ENCODE data around the gene ROBO1.

The ROBO1 gene

DNA sequence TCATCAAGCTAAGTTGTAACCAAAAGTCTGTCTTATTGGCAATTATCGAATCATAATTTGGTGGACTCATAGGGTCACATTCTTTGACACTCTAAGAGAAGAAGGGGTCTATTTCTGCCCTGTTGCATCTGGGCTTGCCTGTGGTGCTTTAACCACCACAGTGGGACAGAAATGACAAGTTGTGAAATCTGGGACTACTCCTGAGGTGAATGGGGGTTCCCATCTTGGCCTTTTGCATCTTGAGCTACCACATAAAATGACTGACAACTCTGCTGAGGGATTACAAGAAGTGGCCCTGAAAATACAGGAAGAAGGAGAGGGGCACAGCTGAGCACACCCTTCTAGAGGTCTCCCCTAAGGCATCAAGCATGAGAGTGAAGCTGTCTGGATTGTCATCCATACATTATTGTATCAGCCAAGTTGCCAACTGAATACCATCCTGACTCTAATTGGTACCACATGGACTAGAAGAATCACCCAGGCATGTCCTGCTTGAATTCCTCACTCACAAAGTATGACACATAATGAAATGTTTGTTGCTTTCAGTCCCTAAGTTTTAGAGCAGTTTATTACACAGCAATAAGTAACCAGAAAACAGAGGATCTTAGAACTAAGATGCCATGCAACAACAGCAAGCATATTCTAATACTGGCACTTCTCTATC, 306.5 kb downstream of the ROBO1 start:
- DNase-seq (ENCODE audit: low read depth), result peak; percentile 4

- DNase-seq (ENCODE audit: low read depth), result no peak
These were observed 314.2 kb downstream of the ROBO1 start for GRCh38 chr3:79453600-79453999.

DNA sequence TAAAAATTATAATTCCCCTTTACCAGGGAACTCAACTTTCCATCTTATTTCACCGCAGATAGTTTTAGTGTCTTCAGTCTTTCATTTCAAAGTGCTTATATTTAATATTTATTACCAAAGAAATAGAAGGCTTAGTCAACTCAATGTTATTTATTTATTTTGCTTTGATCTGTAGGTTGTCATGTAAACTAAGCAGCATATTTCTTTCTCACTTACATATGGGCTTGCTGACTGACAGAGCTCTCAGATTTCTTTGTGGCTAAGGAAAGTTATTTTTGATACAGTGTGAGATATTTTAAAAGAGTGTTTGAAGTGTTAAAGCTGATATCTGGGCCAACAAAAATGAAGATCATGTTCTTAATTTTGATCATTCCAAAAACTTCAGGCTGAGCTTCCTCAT, 331.4 kb downstream of the ROBO1 start:
- no peak for DNase-seq (ENCODE audit: low read depth)

DNA sequence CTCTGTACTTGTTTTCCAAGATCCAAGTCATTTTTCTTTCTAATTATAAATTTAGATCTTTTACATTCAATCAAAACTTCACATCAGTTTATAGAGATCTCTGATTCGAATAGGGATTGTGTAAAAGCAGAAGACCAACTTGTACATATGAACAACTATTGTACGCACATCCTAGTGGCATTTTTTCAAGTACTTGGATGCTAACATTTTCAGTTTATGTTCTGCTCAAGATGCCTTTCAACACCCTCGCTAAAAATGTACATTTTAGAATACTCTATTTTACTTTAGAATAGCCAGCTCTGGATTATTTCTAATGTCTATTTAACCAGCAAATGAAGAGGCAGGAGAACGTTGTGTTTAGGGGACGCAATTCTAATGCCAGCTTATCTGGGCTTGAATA, 340.7 kb downstream of the ROBO1 start:
- no peak for DNase-seq (ENCODE audit: low read depth)

GRCh38 chr3:79424811-79425210, 343.0 kb downstream of the ROBO1 start:
- no peak for DNase-seq (ENCODE audit: low read depth)

GRCh38 chr3:79423417-79423816, 344.4 kb downstream of the ROBO1 start:
- DNase-seq (ENCODE audit: low read depth), result no peak

DNA sequence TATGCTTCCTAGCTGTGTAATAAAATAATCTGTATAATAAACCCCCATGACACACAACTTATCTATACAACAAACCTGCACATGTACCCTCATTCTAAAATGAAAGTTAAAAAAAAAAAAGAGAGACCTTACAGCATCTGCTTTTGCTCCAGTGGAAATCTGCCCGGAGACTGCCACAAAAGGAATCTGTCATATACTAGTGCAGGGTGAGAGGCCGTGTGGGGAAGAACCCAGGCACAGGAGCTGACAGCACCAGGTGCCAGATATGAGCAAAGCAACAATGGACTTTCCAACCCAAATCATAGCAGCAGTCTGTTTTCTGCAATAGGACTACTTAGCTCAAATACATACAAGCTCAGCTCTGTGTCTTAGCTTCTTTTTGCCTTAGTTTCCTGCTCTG, 346.5 kb downstream of the ROBO1 start:
- DNase-seq (ENCODE audit: low read depth), result no peak

GRCh38 chr3:79418855-79419621, 348.8 kb downstream of the ROBO1 start:
- DNase-seq (ENCODE audit: low read depth), result no peak

- no peak for DNase-seq (ENCODE audit: low read depth)
These were observed 352.4 kb downstream of the ROBO1 start for GRCh38 chr3:79415356-79415755.

GRCh38 chr3:79414806-79415205, 353.0 kb downstream of the ROBO1 start:
- peak; percentile 23 for DNase-seq (ENCODE audit: low read depth)

GRCh38 chr3:79414035-79414434, 353.8 kb downstream of the ROBO1 start:
- no peak for DNase-seq (ENCODE audit: low read depth)

DNA sequence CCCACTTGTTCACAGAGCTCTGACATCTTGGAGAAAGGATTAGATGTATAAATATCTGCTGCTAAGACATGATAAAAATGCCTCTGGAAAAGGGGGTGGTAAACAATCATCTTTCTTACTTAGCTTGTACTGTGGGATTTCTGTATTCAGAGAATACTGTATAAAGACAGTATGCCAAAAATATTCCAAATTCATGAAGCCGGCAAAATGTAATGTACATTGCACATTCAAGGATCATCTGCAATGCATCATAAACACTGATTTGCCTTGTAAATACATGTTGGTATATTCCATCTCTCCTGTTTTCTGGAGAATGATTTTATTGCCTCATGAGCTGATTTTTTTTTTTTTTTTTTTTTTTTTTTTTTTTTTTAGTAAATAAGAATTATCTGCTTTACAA, 355.3 kb downstream of the ROBO1 start:
- no peak for DNase-seq (ENCODE audit: low read depth)

GRCh38 chr3:79410617-79411016, 357.2 kb downstream of the ROBO1 start:
- no peak for DNase-seq (ENCODE audit: low read depth)

DNA sequence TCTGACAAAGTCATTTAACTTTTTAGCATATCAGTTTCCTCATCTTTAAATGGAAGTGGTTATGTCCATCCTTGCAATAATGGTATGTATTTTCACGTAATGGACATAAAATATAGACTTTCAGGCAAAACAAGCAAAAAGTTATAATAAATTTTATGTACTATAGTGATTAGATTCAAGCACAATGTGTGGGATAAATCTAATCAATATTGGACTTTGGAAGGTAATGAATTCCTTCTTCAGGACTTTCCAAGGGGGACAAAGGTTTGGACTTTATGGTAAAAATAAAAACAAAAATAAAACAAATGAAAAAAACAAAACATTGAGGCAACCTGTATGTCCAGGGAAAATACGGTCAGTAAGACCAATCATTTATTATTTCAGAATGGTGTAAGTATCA, 357.7 kb downstream of the ROBO1 start:
- no peak for DNase-seq (ENCODE audit: low read depth)

GRCh38 chr3:79406175-79406574, 361.6 kb downstream of the ROBO1 start:
- DNase-seq (ENCODE audit: low read depth), result no peak

DNA sequence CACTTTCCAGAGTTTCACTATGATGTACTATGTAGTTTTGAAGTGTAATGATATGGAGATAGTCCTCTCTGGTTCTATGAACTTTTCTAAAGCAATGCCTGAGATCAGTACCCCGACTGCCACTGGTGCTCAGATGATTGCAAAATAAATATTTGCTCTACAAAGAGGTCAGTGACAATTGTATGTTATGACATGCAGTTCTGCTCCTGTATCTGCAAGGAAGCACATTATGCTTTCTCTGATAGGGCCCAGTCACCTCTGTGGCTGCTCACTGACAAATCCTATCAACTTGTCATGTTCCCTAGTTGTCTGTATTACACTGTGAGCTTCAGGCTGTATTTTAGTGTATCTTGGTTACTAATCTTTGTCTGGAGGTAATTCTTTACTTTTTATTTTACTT, 362.6 kb downstream of the ROBO1 start:
- no peak for DNase-seq (ENCODE audit: low read depth)

GRCh38 chr3:79396595-79396994, 371.2 kb downstream of the ROBO1 start:
- no peak for DNase-seq (ENCODE audit: low read depth)

DNA sequence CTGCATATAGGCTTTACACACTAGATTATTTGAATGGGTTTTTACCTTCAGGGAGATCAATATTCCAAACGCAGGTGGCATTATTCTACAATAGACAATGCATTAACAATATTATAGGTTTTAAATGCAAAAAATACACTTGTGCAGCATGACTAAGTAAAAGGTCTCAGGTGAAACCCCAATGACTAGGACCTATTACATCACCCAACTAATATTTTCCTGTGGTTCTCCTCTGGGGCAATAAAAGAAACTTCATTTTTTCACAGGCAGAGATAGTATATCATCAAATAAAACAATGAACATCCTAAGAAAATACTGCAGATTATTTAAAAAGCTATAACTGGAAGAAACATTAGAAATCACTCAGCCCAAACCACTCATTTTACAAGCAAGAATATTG, 375.3 kb downstream of the ROBO1 start:
- DNase-seq (ENCODE audit: low read depth), result no peak

GRCh38 chr3:79390352-79390751, 377.4 kb downstream of the ROBO1 start:
- DNase-seq (ENCODE audit: low read depth), result no peak

DNA sequence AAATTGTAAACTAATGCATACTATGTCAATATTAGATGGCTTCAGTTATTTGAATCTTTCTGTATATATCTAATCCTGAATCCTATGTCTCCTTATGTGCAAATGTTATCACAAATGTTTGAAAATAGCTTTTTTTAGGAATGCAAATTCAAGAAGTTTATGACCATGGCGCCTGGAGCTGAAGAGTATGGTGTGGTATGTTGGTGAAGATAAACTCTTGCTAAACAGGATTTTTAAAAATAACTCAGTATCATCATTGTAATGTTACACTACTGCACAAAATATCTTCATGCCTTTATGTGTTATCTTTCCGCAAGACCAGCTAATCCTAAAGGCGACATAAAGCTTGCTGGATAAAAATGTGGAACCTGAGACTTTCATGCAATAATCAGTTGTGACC, 382.6 kb downstream of the ROBO1 start:
- no peak for DNase-seq (ENCODE audit: low read depth)

GRCh38 chr3:79383402-79384012, 384.3 kb downstream of the ROBO1 start:
- peak; percentile 51 for DNase-seq (ENCODE audit: low read depth)

DNA sequence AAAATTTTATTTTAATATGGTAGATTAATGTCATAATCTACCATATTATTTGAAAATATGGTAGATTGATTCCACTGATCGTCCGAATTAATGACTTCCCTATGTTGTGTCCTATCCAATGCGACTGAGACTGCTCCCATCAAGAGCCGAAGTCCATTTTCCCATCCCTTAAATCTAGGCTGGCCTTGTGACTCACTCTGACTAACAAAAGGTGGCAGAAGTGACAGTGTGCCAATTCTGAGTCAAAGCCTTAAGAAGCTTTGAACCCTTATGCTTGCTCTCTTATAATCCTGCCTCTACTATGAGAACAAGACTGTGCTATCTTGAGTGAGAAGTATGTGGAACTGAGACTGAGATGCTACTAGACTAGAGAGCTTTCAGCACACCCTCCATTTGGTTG, 387.2 kb downstream of the ROBO1 start:
- peak; percentile 43 for DNase-seq (ENCODE audit: low read depth)

DNA sequence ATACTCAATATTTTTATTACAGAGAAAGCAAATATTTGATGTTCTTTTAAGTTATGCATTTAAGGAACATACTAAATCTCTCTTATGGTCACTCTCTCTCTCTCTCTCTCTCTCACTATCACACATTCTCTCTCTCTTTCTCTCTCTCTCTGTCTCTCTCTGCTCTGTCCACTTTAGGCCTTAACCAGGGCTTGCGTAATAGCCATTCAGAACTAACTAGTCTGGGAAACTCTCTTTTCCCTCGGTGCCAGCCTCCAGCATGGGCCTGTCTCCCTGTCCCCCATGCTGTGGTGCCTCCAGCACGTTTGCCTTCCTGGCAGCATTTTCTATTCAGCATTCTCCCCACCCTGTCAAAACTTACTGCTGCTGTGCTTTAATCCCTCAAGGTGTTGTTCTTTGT, 389.7 kb downstream of the ROBO1 start:
- no peak for DNase-seq (ENCODE audit: low read depth)

Data from ELR (cell line).